GM21717 (cell line): ENCODE data around the gene ZNF587.
"Not testable (repeated sequence)": the region's sequence is repeated elsewhere in the genome, so short reads cannot be mapped to it uniquely, and the experiment has no call there.

ENCODE experiments used
- ATAC-seq: cut with Tn5 transposase; IDR thresholded peaks from one replicate; pipeline ENCODE4 v1.9.1; 2021; ENCODE audit warnings: mild to moderate bottlenecking, moderate library complexity; ENCODE audit not compliant: unreplicated experiment

The ZNF587 gene

GRCh38 chr19:57849666-57850473, at the start of gene ZNF587:
Gene ZNF587 (plus strand): TSS chr19:57849859. CDS start chr19:57850039, 180 bp downstream.
- ATAC-seq: peak; percentile 89

DNA sequence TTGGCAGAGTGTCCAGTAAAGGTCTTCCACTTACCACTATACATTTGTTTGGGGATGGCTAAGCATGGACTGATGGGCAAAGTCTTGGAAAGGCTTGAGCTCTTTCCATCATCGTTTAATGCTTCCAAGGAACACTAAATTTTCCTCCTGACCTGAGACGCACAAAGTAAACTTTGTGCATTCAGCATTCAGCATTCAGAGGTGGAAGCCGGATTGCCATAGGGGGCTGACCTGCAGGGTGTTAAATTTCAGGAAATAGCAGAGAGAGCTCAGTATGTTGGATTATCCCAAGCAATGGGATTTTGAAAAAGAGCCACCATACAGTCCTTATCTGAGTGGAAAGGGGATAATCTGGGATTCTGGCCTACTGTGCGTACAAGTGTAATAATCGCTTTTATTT, 49.0 kb upstream of the ZNF587 start:
- ATAC-seq: no peak

DNA sequence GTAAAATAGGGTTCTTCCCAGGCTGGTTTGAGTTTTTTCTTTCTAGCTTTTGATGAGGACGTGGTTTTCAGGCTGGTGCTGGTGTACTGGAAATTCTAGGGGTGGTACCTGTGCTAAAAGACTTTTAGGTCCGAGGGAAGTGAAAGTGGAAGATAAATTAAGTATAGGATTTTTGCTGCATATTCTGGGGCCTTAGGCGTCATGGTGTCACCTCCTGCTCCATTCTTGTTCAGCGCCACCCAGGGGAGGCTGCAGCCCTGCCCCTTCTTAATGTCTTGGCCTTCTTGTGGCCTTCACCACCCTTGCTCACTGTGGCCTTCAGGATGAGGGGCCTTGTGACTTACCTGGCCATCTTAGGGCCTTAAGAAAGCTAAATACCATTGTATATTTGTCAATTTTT, 47.4 kb upstream of the ZNF587 start:
- ATAC-seq: no peak

- ATAC-seq: no peak
These were observed 46.4 kb upstream of the ZNF587 start for GRCh38 chr19:57803265-57803593.

DNA sequence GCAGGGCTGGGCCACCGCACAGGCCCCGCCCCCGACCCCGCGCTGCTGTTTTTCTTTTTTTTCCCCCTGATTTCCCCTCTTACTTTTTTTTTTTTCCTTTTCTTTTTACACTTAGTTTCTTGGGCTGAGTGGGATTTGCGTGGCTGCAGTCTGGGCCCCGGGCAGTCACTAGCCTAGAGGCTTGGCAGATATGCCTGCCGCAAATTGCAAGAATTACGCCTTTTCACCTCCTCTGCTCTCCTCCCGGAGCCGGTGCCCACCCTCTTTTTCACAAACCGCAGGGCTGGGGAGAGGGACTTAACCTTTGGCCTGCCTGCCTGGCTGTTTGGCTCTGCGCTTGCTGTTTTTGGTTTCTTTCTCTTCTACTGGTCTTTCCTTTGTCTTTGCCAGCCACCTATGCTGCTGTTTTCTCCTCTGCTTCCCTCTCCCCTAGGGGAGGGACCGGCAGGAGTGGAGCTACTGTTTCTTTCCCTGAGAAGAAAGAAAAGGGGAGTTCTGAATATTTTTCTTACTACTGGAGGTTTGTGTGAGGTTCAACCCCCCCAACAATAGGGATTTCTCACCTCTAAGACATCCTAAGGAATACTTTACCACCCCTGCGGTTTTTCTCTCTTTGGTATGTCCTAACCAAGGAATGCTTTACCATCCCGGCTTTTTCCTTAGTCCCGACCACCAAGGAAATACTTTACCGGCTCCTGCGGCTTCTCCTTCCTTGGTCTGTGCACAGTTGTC, 45.9 kb upstream of the ZNF587 start:
- ATAC-seq: no peak

GRCh38 chr19:57807541-57807940, 42.1 kb upstream of the ZNF587 start:
- no peak for ATAC-seq

DNA sequence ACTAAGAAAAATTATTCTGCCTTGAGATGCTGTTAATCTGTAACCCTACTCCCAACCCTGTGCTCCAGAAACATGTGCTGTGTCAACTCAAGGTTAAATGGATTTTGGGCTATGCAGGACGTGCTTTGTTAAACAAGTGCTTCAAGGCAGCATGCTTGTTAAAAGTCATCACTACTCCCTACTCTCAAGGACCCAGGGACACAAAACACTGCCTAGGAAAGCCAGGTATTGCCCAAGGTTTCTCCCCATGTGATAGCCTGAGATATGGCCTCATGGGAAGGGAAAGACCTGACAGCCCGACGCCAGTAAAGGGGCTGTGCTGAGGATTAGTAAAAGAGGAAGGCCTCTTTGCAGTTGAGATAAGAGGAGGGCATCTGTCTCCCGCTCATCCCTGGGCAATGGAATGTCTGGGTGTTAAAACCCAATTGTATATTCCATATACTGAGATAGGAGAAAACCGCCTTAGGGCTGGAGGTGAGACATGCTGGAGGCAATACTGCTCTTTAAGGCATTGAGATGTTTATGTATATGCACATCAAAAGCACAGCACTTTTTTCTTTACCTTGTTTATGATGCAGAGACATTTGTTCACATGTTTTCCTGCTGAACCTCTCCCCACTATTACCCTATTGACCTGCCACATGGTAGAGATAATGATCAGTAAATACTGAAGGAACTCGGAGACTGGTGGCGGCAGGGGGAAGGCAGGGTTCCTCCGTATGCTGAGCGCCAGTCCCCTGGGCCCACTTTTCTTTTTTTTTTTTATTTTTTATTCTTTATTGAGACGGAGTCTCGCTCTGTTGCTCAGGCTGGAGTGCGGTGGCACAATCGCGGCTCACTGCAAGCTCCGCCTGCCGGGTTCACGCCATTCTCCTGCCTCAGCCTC, 39.0 kb upstream of the ZNF587 start:
- not testable (repeated sequence) for ATAC-seq

DNA sequence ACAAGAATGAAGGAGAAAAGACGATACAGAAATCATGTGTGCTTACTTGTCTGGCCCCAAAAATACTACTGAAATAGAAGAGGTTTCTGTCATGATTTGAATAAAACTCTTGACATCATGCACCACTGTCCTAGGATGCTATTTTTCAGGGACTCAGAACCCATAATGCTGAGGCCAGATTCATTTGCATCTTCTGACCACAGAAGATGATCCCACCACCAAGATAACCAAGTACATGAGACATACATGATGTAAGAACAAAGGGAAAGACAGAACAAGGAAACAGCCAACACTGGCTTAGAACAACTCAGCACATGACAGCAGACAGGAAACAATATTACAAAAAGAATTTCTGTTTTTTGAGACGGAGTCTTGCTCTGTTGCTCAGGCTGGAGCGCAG, 37.4 kb upstream of the ZNF587 start:
- peak; percentile 43 for ATAC-seq

DNA sequence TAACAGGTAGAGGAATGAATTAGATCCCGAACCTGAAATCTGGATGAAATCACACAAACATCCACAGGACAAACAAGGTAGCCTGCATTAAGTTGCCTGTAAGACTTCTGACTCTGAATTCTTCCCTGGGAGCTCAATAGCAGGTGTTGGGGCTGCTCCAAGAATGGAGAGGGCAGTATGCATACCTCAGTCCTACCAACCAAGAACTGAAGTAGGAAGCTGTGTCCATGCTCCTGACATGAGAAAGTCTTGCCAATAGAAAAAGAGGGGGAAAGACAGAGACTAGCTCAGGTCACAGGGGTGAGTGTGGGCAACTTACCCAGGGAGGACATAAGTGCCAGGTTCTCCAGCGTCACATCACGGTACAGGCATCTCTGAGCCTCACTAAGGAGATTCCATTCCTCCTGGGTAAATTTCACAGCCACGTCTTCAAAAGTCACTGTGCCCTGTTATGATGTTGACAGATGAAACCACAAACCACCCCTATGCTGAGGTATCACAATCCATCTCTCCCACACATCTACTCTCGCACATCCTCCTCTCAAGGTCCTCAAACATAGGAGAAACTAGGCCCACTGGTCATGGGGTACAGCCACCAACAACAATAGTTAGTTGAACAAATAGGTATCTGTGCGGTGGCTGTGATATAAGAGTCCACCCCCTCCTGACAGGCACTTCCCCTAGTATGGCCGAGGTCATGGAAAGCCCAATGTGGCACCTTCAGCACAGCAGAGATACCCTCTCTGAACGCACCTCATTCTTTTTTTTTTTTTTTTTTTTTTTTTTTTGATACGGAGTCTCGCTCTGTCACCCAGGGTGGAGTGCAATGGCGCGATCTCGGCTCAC, 36.5 kb upstream of the ZNF587 start:
- ATAC-seq: not testable (repeated sequence)

GRCh38 chr19:57813919-57814504, 35.6 kb upstream of the ZNF587 start:
- ATAC-seq: no peak

- peak; percentile 66 for ATAC-seq
These were observed 35.0 kb upstream of the ZNF587 start, which contains the start of gene ZNF552 for GRCh38 chr19:57814505-57815246. Gene ZNF552 (minus strand): TSS chr19:57814913. CDS start chr19:57814743, 170 bp downstream.

GRCh38 chr19:57815247-57816075, 34.2 kb upstream of the ZNF587 start:
- no peak for ATAC-seq

- ATAC-seq: no peak
These were observed 33.0 kb upstream of the ZNF587 start for GRCh38 chr19:57816652-57817051.

DNA sequence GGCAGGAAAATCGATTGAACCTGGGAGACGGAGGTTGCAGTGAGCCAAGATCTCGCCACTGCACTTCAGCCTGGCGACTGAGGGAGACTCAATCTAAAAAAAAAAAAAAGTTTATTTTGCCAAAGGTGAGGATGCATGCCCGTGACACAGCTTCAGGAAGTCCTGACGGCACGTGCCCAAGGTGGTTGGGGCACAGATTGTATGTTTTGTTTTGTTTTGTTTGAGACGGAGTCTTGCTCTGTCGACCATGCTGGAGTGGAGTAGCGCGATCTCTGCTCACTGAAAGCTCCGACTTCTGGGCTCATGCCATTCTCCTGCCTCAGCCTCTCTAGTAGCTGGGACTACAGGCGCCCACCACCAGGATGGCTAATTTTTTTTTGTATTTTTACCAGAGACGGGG, 31.7 kb upstream of the ZNF587 start:
- no peak for ATAC-seq

DNA sequence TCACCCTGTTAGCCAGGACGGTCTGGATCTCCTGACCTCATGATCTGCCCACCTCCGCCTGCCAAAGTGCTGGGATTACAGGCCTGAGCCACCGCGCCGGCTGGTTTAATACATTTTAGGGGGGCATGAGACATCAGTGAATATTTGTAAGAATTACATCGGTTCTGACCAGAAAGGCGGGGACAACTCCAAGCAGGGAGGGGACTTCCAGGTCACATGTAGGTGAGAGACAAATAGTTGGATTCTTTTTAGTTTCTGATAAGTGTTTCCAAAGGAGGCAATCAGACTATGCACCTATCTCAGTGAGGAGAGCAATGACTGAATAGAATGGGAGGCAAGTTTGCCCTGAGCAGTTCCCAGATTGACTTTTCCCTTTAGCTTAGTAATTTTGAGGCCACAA, 31.3 kb upstream of the ZNF587 start:
- ATAC-seq: no peak

DNA sequence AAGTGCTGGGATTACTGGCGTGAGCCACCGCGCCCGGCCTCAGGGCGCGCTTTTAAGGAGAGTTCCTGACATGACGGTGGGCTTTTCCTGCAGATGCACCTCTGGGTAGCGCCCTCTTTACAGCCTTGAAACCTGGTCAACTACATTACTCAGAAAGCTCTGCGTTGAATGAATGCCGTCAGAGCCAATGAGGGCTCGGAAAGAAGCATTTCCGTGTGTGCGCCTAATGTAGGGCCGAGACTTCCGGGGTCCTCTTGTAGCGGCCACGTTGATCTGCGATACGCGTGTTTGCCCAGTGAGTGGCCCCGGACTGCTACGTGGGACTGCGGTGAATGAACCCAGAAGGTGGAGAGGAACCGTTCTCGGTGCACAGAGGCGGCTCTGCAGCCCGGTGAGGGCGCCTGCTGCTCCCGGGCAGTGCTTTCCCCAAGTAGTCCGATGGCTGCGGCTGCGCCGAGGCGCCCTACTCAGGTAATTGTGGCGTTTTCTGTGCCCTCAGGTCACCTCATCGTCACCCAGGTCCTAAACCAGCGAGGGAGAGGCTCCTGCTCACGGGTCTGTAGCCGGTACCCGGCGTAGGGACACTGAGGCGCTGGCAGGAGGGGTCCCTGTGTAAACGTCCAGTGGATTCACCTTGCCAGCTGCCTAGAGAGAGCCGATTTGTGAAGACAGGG, 30.0 kb upstream of the ZNF587 start:
- ATAC-seq: peak; percentile 88

GRCh38 chr19:57820599-57820998, 29.1 kb upstream of the ZNF587 start:
- ATAC-seq: no peak

GRCh38 chr19:57821095-57821494, 28.6 kb upstream of the ZNF587 start:
- ATAC-seq: not testable (repeated sequence)
